ENCODE results near the gene LEFTY1.

GRCh38 chr1:225909477-225909876 lies 20.5 kb upstream of the LEFTY1 start:
- no peak for TF ChIP-seq CTCF (conservative IDR thresholded peaks at IDR 0.05 in 1 of 2, IDR thresholded peaks at IDR 0.05 in 1 of 2; ENCODE audit: low read depth in 1 of 2, low read length in 2 of 2)
- no peak for TF ChIP-seq EZH2 (IDR thresholded peaks at IDR 0.05; ENCODE audit: low read length, missing control alignments)
